ENCODE data around the gene LOXL3.

DNA sequence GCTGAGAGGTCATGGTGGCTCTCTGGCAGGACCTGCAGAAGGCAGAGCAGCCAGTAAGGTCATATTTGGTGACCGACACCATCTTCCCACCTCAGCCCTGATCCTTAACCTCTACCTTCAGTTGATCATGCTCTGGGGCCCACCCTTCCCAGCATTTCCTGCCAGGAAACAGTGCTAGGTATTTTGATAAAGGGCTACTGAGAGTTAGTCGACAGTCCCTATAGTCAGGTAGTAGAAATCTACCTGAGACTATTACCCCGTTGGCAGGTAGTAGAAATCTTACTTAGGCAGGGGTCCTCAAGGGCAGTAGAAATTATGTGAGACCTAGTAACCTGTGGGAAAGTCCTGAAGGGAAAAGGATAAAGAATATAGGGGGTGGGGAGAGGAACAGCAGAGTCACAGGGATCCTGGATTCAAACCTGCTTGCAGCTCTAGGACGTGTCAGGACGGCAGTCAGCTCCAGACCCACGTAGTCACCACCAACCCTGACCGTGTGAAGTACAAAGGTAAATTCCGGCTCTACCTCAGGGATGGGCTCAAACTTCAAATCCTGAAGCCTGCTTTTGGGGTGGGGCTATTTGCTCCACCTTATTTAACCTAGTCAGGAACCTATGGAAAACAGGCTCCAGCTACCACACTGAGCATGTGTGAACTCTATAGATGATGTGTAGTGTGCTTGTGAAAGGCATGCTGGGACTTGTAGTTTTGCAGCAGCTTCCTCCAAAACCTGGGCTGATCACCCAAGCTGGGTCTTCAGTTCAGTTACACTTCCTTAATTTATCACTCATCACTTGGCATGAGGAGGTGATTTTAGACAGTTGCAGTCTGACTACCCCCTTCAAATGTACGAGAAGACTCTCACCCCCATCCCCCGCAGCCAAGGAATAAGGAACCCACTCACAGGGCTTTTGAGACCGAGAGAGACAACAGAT is 27.8 kb downstream of the LOXL3 start, which contains the start of gene DQX1:
- TF ChIP-seq POLR2A (IDR thresholded peaks at IDR 0.05) (no peak), CTCF (IDR thresholded peaks at IDR 0.05) (no peak)

Measured in tibial nerve (tissue), 3 donors.